Transverse colon (tissue), 3 donors: ENCODE results near the gene MAB21L3.

Source experiments
- EP300 ChIP-seq: sonication (generic); formaldehyde crosslinking; IDR thresholded peaks from one replicate; pipeline ENCODE4 v1.6.1; 2017; ENCODE audit warnings: antibody characterized with exemption, low read depth
- POLR2A ChIP-seq: fragments of 450-650 bp; IDR thresholded peaks from one replicate; pipeline ENCODE4 v1.6.1; 2016; ENCODE audit warnings: antibody characterized with exemption, mild to moderate bottlenecking, moderate library complexity
- TF ChIP-seq, protein P1 (sequence below), 5 experiments: fragments of 200-600 bp in 3 of 5; fragments of 450-650 bp in 2 of 5; sonication (generic) in 3 of 5; IDR thresholded peaks; 1 replicate in 2 of 5; 2 replicates in 3 of 5; pipeline ENCODE4 v1.5.1; 2016 to 2017; ENCODE audit warnings: antibody characterized with exemption in 5 of 5, inconsistent platforms in 3 of 5, mild to moderate bottlenecking in 2 of 5, moderate library complexity in 1 of 5

DNA sequence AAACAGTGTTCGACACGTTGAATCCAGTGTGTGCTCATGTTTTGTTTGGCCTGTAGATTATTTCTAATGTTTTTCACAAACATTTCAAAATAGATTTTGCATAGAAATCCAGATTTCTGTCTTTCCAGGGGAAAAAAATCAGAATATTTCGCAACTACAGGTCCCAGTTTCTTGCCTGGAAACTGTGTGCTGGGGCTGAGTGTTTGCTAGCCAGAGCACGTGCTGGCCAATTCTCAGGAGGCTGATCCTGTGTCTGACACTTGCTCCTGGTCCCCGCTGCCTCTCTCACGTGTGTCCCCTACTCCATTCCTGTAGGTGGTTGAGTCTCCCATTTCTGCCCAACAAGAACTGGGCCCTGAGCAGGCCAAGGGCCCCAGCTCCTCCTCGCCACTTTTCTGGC is 2.4 kb downstream of the MAB21L3 start:
- TF ChIP-seq, protein P1, sequence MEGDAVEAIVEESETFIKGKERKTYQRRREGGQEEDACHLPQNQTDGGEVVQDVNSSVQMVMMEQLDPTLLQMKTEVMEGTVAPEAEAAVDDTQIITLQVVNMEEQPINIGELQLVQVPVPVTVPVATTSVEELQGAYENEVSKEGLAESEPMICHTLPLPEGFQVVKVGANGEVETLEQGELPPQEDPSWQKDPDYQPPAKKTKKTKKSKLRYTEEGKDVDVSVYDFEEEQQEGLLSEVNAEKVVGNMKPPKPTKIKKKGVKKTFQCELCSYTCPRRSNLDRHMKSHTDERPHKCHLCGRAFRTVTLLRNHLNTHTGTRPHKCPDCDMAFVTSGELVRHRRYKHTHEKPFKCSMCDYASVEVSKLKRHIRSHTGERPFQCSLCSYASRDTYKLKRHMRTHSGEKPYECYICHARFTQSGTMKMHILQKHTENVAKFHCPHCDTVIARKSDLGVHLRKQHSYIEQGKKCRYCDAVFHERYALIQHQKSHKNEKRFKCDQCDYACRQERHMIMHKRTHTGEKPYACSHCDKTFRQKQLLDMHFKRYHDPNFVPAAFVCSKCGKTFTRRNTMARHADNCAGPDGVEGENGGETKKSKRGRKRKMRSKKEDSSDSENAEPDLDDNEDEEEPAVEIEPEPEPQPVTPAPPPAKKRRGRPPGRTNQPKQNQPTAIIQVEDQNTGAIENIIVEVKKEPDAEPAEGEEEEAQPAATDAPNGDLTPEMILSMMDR (IDR thresholded peaks at IDR 0.05), result no peak
- TF ChIP-seq EP300 (no peak), POLR2A (no peak)
